Heart left ventricle (tissue), 16 donors: Measurements from ENCODE around the gene TCEAL9. TPM values are rescaled to one million over a fixed set of nuclear protein-coding genes. Genes with fewer than 3 reads are reported as not detected.

Experiments
- ATAC-seq, 4 donors: fragments of 200-7000 bp; cut with Tn5 transposase; one replicate each; pipeline ENCODE4 v1.9.1; 2020 to 2022; ENCODE audit warnings: moderate library complexity in 4 of 4, mild to moderate bottlenecking in 3 of 4, moderate number of reproducible peaks in 1 of 4
- DNase-seq, 5 donors: peaks; one replicate each; pipeline ENCODE4 v3.0.0-alpha.2; 2020
- H3K27ac ChIP-seq, 12 donors: fragments of 200-600 bp; sonication (generic) in 4 of 12; one replicate each; pipeline versions ENCODE4 v1.5.0 to v1.8.0; 2016 to 2022; ENCODE audit warnings: mild to moderate bottlenecking in 2 of 12
- H3K27me3 ChIP-seq, 9 donors: fragments of 200-600 bp; sonication (generic) in 2 of 9; one replicate each; pipeline versions ENCODE4 v1.5.1 to v1.8.0; 2016 to 2022; ENCODE audit warnings: mild to moderate bottlenecking in 3 of 9
- H3K36me3 ChIP-seq, 9 donors: fragments of 200-600 bp; sonication (generic) in 2 of 9; one replicate each; pipeline versions ENCODE4 v1.5.0 to v1.8.0; 2018 to 2022; ENCODE audit warnings: mild to moderate bottlenecking in 2 of 9
- H3K4me1 ChIP-seq, 12 donors: fragments of 200-600 bp; sonication (generic) in 4 of 12; one replicate each; pipeline versions ENCODE4 v1.5.0 to v1.8.0; 2016 to 2022; ENCODE audit warnings: mild to moderate bottlenecking in 3 of 12
- H3K4me3 ChIP-seq, 12 donors: fragments of 200-600 bp; sonication (generic) in 4 of 12; one replicate each; pipeline versions ENCODE4 v1.5.0 to v1.8.0; 2017 to 2022; ENCODE audit warnings: mild to moderate bottlenecking in 9 of 12, moderate library complexity in 4 of 12
- H3K9me3 ChIP-seq, 12 donors: fragments of 200-600 bp; sonication (generic) in 4 of 12; one replicate each; pipeline versions ENCODE4 v1.5.0 to v1.8.0; 2016 to 2022; ENCODE audit warnings: mild to moderate bottlenecking in 1 of 12
- POLR2A ChIP-seq, 2 donors: fragments of 450-650 bp; IDR thresholded peaks; one replicate each; pipeline ENCODE4 v1.6.1; 2017; ENCODE audit warnings: antibody characterized with exemption in 2 of 2, mild to moderate bottlenecking in 2 of 2, moderate library complexity in 2 of 2
- WGBS, 4 donors: extraction: QIAGEN DNeasy Blood & Tissue Kit in 2 of 4; methylation state at CpG; one replicate each; pipeline versions ENCODE4 v1.1.5 to v1.1.7; 2013 to 2018; 5-methylcytosine and 5-hydroxymethylcytosine counted together
- intact Hi-C, 10 donors: fragments of 100-400 bp; cut with DNase I; formaldehyde crosslinking; loops; one replicate each; pipeline versions ENCODE4 v1.11.1 to v1.14.2; 2022
- polyA plus RNA-seq, 2 donors: library from polyadenylated mRNA; stranded (reverse); fragments of 200-250 nt; gene quantifications; one replicate each; pipeline ENCODE4 v1.2.3, GENCODE V29; 2013
- total RNA-seq, 9 donors: library from RNA; depleted of rRNA in 2 of 9; stranded (reverse); fragments of >200 nt in 2 of 9; fragmentation: NEBNext Ultra II Directional in 3 of 9; extraction: Animal tissue kit (Norgen Biotek cat#: 25700) in 3 of 9; gene quantifications; one replicate each; pipeline versions ENCODE4 v1.1.0 to v1.2.4, GENCODE V29; 2016 to 2023
- TF ChIP-seq, protein P1 (sequence below), 12 donors: fragments of 200-600 bp; sonication (generic) in 4 of 12; IDR thresholded peaks; one replicate each; pipeline versions ENCODE4 v1.5.0 to v1.8.0; 2018 to 2022; ENCODE audit warnings: antibody characterized with exemption in 12 of 12, mild to moderate bottlenecking in 5 of 12
- donor health status: ischemic (EF 13 %, LVEDD 7.1; RV severe dilation, severe dysfunction).
- donor health status: healthy with polysubstance abuse.
- donor health status: DM: no; HTN: yes; CAD: no.
- donor health status: DM: no; HTN: no; CAD: no.
- donor health status: ischemic (EF 25% LVEDD 6.9; RV normal size, moderate dysfunction).
- donor health status: ischemic (EF 25% LVEDD 5.7; RV mildly dilated, moderate dysfunction).
- donor health status: healthy.
- donor health status: DM: yes; HTN: yes; CAD: no.
- donor health status: ischemic (EF 35%, LVEDD 5.7; RV mildly dilated, moderate dysfunction).
- donor health status: nonischemic (EF 11% LVEDD 7.7; RV severe dilation, severe dysfunction).
- donor health status: DM: yes; HTN: yes; CAD: no.
- donor health status: PGD.
- donor health status: ischemic (EF 29% LVEDD 5.4; RV normal size, mild dysfunction).
- donor health status: nonischemic (EF 23%, LVEDD 6.1; RV moderate dilation, normal function).

TCEAL9 gene
- total and polyA plus RNA-seq, 11 donors, result 15.7 to 60.3 (median 28.9) TPM

DNA sequence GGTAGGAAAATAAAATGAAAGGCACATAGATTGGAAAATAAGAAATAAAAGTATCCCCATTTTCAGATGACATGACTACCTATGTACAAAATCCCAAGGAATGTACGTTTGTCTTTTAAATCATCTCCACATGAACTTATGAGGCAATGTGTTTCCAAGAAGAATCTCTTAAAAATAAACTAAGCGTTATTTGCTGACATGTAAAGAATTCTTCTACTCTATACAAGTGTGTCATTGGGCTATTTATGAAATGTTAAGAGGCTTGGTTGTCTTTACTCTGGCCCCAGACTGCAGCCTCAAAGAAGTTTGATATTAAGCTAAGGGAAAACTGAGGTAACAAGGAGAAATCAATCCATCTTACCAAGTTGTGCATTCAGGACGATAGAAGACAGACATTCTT is 37.2 kb downstream of the TCEAL9 start:
- Histone ChIP-seq H3K9me3 (no peaks in the 10 kb centered on the region), H3K4me1 (no peaks in the 10 kb centered on the region), H3K36me3 (no peaks in the 10 kb centered on the region), H3K27me3 (no peaks in the 10 kb centered on the region), H3K27ac (no peak overlapping the region), H3K4me3 (no peak overlapping the region)
- WGBS, 4 donors, result 69 to 83% (median 76%) methylated on average over 3 of the region's 3 CpGs
- DNase-seq (no peak), ATAC-seq (no peak)
- TF ChIP-seq, protein P1, sequence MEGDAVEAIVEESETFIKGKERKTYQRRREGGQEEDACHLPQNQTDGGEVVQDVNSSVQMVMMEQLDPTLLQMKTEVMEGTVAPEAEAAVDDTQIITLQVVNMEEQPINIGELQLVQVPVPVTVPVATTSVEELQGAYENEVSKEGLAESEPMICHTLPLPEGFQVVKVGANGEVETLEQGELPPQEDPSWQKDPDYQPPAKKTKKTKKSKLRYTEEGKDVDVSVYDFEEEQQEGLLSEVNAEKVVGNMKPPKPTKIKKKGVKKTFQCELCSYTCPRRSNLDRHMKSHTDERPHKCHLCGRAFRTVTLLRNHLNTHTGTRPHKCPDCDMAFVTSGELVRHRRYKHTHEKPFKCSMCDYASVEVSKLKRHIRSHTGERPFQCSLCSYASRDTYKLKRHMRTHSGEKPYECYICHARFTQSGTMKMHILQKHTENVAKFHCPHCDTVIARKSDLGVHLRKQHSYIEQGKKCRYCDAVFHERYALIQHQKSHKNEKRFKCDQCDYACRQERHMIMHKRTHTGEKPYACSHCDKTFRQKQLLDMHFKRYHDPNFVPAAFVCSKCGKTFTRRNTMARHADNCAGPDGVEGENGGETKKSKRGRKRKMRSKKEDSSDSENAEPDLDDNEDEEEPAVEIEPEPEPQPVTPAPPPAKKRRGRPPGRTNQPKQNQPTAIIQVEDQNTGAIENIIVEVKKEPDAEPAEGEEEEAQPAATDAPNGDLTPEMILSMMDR (IDR thresholded peaks at IDR 0.05), result no peak
- TF ChIP-seq POLR2A (IDR thresholded peaks at IDR 0.05), result no peak
- intact Hi-C loops, result no loop called here

DNA sequence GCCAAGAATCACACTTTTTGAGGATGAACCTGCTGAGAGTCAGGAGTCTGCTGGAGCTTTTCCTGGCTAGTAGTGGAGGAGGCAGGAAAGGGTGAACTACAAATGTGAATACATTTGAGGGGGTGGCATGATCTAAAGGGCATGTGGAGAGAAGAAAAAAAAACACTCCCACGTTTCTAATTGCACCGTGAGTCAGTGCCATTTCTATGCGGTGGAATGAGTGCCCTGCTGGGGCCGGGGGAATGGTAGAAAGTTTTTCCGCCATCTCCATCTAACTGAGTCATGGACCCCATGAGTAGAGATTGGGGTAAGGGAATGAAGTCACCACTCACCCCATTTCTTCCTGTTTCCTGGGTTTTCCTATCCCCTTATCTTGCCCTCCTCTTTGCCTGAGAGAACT is 39.9 kb downstream of the TCEAL9 start:
- no peak overlapping the region for H3K4me3 ChIP-seq
- no peak overlapping the region for H3K27ac ChIP-seq
- H3K4me1 ChIP-seq, result no peaks in the 10 kb centered on the region
- peaks cover 0 to 9% (median 0%) of the 10 kb centered on the region in 9 donors for H3K27me3 ChIP-seq
- intact Hi-C loops, result no loop called here
- H3K9me3 ChIP-seq, result no peaks in the 10 kb centered on the region
- DNase-seq (no peak), ATAC-seq (no peak)
- no peak for TF ChIP-seq POLR2A (IDR thresholded peaks at IDR 0.05)
- TF ChIP-seq, protein P1 (IDR thresholded peaks at IDR 0.05), result no peak
- H3K36me3 ChIP-seq, result no peaks in the 10 kb centered on the region
- 71 to 81% (median 74%) methylated on average over 5 of the region's 5 CpGs for WGBS, 4 donors

DNA sequence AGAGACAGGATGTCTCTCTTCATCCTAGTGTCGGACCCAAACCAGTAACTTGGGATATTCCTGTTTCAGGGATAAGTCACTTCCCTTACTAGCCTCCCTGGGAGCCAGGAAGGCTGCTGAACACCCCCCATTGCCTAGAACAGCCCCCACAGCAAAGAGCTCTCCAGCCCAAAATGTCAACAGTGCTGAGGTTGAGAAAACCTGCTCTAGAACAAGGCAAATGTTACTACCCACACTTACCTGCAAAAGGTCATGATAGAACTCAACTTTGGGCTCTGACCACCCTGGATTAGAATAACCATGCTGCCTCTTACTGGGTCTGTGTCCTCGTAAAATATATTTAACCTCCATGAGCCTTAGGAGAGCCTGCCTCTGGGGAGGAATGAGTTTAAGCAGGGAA is 40.4 kb downstream of the TCEAL9 start:
- 47 to 70% (median 64%) methylated on average over 2 of the region's 2 CpGs for WGBS, 4 donors
- Histone ChIP-seq H3K27ac (no peak overlapping the region), H3K36me3 (no peaks in the 10 kb centered on the region), H3K4me3 (no peak overlapping the region), H3K27me3 (peaks cover 0 to 14% (median 0%) of the 10 kb centered on the region in 9 donors), H3K9me3 (no peaks in the 10 kb centered on the region), H3K4me1 (no peaks in the 10 kb centered on the region)
- ATAC-seq (no peak), DNase-seq (no peak)
- intact Hi-C loops, result no loop called here
- TF ChIP-seq, protein P1 (IDR thresholded peaks at IDR 0.05), result no peak
- TF ChIP-seq POLR2A (IDR thresholded peaks at IDR 0.05), result no peak

DNA sequence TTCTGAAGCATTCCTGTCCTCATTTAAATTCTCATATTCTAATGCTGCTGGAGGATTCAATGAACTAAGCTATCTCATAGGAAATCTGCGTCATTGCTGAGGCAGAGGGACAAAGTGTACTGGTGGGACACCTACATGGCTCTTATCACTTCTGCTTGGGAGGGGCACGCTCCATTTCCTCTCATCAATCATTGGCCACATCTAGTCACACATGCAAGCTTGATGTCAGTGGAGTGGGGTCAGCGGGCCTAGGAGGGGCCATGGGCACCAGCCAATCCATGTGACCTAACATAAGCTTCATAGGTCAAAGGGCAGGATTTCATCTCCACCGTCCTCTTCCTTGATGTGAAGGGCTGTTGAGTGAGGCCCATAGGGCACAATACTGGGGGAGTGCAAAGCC is 41.4 kb downstream of the TCEAL9 start:
- TF ChIP-seq, protein P1 (IDR thresholded peaks at IDR 0.05), result no peak
- no peak for TF ChIP-seq POLR2A (IDR thresholded peaks at IDR 0.05)
- H3K9me3 ChIP-seq, result no peaks in the 10 kb centered on the region
- intact Hi-C loops, result no loop called here
- no peaks in the 10 kb centered on the region for H3K36me3 ChIP-seq
- DNase-seq, result no peak
- H3K27me3 ChIP-seq, result peaks cover 0 to 16% (median 0%) of the 10 kb centered on the region in 9 donors
- ATAC-seq, result no peak
- 78 to 89% (median 82%) methylated on average over 4 of the region's 4 CpGs for WGBS, 4 donors
- no peak overlapping the region for H3K27ac ChIP-seq
- no peak overlapping the region for H3K4me3 ChIP-seq
- H3K4me1 ChIP-seq, result no peaks in the 10 kb centered on the region
